MM.1S (cell line): ENCODE data around the gene PFN3.

Experiments used
- CTCF ChIP-seq: fragments of 300-600 bp; sonication (generic); IDR thresholded peaks from 2 replicates; pipeline ENCODE4 v1.5.1; 2016; ENCODE audit warnings: antibody characterized with exemption, low read length, mixed read lengths
- EZH2 ChIP-seq: fragments of 300-600 bp; sonication (generic); optimal IDR thresholded peaks from 2 replicates; pipeline ENCODE3; 2017; ENCODE audit warnings: low read depth, mild to moderate bottlenecking, antibody characterized with exemption, low read length, mixed read lengths

DNA sequence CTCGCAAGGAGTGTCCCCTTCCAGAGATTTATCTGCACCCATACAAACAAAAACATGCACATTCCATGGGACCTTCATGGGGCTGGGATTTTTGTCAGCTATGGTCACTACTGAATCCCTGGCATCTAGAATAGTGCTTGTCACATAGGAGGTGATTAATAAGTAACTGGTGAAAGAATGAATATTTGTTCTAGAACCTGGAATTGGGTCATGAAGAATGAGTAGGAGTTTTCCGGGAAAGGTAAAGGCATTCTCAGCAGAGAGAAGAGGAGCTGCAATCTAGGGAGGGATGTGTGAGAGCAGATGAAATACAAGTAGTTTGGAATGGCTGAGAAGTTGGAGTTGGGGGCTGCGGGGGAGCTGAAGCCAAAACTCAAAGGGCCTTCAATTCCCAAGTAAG is 46.2 kb downstream of the PFN3 start:
- no peak for TF ChIP-seq CTCF
- no peak for TF ChIP-seq EZH2
